NCI-H1930 (cell line): Measurements from ENCODE around the gene SHTN1.

Experiments
- DNase-seq, 2 experiments: peaks; one replicate each; lab custom pipeline; 2025; lab: John Stamatoyannopoulos, UW

Gene SHTN1

DNA sequence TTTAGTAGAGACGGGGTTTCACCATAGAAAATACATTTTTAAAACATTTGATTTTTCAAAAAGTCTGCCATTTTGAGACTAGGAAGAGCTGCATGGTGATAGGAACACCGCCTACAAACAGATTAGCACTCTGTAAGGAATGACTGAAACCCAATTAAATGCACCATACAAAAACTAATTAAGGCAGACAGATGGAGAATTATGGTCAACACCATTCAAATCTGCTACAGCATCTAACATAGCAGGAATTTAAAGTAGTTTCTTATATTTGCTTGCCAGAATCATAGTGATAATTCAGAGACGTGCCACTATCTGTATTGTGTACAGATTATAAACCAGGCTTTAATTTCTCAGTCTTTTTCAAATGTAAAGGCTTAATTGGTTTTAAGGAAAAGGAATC is 87.5 kb downstream of the SHTN1 start:
- DNase-seq, result no peak

DNA sequence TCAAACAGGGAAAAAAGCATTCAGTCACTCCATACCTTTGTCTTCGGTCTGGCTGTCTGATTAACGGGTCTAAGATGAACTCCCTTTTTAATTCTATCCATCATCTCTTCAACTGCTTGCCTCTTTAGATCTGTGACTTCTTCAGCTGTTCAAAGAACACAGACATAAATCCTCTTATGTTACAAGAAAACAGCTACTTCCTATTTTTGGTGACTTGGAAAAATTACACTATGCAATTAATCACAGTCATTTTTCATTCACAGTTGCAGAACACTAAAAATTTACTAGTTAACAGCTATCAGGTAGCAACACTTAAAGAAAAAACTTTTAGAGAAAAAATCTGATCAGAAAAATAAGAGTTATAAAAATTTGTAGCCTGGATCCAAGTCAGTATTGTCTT is 89.6 kb downstream of the SHTN1 start:
- DNase-seq, result no peak

DNA sequence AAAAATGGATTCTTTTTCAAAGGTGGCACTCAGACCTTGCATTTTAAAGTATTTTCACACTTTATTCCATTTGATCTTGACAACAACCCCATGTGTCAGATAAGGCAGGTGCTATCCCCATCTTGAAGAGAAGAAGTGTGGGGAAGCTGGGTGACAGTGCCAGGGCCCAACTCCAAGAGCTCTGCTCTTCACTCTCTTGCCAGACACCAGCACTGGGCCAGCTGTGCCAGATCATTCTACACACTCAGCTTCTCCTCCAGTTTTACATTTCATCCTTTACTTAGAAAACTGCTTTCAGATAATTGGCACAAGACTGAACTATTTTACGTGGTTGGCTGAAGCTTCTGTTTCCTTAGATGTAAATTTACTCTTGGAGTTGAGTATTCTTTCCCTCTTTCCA is 91.3 kb downstream of the SHTN1 start:
- no peak for DNase-seq

DNA sequence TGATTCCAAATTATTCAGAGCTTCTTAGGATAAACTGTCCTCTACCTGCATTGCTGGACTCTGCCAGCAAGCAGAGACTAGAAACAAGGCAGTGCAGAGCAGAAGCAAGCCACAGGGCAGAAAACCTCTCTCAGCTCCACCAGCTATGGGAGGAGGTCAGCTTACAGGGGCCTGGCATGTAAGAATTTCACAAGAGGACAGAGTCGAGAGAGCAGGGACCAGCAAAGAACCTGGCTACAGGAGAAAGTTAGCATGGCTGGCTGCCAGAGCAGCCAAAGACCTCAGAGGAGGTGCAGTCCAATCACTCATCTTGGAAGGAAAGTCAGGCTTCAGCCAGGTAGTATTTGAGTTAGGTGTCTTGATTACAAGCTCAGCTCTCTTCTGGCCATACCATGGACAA is 92.8 kb downstream of the SHTN1 start:
- DNase-seq, result no peak

DNA sequence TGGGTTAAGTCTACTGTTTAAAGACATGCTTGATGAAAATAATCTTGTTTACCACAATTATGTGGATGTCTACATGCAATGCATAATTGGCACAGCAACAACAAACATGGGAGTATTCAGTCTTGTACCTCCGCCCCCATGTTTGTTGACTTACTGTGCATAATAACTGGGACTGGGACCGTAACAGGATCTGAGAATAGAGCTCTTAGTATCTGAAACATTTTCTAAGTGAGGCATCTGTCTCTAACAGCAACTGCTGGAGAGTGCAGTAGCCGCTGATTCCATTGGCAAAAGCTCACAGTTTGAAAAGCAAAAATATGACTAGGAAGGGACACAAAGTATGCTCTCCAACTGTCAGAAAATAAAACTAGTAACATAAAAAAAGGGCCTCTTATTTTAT is 94.1 kb downstream of the SHTN1 start:
- DNase-seq, result peak; percentile 56 to 63

DNA sequence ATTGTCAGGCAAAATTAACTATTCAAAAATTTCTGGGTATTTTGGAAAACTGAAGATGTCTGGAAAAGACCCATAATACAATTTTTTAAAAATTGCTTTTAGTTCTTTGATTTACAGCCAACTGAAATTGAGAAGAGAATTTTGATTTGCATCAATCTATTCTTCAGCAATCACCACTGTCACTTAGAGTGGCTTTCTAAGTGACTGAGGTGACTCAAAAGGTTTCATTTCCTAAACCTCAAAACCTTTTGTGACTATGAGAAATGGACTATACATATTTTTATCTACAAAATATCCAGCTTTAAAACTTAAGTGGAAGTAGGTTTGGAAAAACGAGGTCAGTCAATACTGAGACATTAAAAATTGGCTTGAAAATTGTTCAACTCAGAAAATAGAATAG is 95.7 kb downstream of the SHTN1 start:
- no peak for DNase-seq

DNA sequence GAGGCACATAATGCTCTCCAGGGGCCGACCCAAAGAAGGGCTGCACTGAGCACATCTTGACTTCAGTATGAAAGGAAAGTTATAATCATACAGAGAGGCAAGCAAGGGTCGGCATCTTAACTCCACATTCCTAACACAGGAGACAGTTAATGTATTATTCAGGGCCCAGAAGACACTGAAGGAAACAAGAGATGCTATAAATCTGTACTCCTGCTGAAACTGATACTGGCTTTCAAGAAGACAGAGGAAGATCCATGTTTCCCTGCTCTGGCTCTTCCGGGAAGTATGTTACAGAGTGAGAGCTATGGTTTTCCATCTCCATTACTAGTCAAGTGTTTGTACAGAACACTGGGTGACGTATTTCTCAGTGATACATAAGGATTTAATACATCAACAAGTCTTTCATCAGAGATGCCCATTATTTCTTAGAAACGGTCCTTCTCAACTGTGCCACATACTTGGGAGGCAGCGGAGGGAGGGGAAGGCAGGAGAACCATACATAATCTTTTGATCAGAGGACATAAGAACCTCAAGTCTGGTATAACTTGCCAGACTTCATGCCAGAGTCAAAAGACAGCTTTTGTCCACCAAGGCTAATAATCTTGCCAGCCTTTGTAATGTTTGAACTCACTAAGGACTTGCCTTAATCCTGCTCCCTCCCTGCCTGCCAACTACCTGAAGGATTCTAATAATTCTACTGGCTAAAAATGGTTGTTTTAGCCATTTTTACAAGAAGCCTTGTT is 97.6 kb downstream of the SHTN1 start:
- DNase-seq, result no peak

DNA sequence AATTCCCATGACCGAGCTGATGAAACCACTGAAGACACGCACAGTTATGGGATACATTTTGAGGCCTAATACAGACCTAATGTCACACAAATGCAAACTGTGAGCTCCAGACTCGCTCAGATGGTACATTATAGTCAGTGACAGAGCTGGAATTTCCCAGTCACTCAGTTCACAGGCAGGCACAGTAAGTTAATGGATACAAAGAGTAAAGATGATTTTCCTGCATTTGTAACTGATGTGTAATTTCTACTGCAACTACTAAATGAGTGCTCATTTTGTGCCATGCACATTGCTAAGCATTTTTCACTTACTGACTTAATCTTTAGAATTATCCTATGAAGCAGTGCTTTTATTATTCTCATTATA is 99.2 kb downstream of the SHTN1 start:
- no peak for DNase-seq

DNA sequence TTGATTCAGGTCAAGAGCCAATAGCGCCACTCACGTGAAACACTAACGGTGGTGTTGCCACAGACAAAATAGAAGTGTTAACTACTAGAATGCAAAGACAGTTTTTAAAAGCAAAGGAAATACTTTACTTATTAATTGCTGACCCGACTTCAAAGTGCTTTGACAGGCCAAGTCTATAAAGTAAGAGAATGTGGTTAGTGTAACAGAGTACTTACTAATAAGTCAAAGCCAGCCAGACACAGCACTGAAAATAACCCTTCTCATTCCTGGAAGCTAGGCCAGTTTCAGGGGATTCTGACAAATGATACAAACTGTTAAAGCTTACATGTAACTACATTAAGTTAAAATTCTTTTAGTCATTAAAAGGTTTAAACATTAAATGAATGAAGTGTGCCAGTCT is 105.4 kb downstream of the SHTN1 start:
- no peak for DNase-seq

DNA sequence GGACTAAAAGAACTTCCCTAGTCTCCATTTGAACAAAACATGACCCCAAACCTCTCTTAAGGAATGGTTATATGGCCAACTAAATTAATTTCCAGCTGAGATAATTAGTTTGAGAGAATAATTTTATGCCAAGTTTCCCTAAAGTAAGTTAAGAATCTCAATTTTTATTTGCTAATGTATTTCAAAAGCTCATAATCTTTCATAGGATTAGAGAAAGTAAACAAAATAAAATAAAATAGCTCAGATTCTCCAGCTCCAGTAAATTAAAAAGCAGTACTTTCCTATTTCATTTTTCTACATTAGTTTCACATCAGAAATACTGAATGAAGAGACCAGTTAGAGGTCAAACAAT is 111.3 kb downstream of the SHTN1 start:
- DNase-seq, result no peak

DNA sequence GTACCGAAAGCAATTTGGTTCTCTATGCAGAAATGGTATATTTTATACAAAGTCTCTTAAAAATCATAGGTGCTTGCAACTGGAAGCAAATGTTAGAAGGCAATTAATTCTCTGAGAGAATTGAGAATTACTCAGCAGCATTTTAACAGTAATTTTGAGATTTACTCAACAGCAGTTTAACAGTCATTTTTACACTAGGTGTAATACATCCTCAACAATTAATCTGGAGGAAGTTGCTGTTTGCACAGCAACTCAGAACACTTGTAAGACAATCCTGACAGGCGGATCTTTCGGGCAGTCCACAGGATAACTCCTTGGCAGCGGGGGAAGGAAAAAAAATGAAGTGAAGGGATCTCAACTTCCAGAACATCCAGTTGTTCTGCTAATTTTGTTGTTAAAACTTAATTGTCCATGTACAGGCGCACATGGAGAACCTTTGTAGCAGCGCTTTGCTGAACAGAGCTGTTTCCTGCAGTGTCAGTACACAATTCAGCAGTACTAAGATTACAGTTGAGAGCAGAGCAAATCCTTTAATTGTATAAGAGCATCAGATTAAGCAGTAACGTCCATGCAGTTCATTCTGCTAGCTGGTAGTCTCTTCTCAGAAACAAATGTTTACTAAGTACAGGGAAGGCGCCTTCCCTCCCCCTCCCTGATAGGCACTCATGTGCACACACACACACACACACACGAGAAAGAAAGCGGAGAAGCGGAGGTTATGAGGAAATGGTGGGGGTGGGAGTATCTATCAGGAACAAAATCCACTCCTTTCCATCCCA is 111.9 kb downstream of the SHTN1 start:
- no peak for DNase-seq

DNA sequence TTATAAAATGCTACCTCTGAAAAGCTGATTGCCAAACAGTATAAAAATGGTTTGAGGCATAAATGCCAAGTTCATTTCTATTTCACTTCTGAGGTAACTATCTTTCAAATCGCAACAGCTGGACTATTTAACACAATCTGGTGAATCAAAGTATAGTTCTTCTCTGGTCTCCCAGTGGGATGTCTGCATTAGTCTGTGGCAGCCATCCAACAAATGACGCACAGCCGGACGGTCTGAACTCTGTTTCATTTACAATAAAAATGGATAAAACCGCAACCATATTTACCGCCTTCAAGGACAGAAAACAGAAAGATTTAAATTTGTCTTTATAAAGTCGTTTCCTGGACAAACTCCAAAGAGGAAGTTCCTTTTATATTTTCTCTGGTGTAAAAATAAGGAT is 113.8 kb downstream of the SHTN1 start:
- no peak for DNase-seq

DNA sequence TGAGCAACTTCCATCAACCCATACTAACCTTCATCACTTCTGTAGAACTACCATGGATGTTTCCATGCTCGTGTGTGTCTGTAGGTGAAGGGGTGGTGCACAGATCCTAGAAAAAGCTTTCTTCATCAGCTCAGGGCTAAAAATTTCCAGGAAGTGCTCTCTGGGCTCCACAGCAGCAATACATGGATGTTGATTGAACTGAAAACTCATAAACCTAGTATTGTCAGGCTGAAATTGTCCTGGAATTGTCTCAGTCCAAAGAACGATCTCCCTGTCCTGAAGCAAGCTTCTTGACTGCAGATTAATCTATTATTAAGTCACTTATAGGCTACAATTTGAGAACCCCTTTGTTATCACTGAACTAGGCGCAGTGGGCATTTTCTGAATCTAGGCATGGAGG is 115.9 kb downstream of the SHTN1 start:
- no peak for DNase-seq

DNA sequence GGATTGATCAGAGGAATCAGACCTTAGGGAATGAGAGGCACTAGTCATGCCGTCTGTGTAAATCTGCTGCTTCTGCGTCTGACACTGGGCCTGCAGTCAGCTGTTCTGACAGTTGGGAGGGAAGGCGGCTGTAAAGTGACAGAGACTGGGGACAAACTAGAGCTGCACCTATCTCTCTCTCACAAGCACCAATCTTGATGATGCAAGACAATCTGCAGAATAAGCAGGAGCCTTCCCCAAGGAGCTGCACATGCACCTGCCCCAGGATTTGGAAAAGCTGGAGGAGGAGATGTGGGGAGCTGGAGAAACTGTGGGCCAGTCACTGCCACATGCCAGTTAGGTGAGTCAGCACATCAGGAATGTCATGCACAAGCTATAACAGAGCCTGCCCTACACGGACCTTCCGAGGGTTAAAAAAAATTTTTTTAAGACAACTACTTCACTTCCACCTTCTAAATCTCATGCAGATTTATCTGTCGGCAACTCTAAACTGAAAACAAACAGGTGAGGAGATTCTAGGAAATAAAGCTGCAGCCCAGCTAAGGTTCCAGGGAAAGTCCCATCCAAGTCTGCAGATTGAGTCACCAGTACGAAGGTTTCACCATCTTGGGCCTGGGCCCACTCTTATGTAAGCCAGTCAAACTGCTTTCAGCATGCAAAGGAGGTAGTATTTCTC is 116.5 kb downstream of the SHTN1 start:
- DNase-seq, result no peak

DNA sequence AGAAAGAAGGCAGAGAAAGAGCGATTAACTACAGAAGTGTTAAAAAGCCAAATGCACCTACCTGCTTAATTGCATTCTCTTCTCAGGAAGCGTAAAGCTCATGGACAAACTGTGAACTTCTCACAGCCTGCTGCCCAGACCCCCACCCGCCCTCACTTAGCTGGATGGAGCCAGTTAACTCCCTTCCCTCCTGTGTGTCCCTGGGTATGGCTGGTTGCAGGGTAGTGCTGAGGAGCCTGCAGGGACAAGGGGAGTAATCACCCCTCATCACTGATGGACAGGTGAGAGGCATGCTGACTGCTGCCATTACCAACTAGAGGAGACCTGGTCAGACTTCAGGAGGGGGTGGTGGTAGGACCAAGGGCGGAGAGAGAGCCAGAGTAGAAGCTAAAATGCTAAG is 118.2 kb downstream of the SHTN1 start:
- DNase-seq, result no peak

DNA sequence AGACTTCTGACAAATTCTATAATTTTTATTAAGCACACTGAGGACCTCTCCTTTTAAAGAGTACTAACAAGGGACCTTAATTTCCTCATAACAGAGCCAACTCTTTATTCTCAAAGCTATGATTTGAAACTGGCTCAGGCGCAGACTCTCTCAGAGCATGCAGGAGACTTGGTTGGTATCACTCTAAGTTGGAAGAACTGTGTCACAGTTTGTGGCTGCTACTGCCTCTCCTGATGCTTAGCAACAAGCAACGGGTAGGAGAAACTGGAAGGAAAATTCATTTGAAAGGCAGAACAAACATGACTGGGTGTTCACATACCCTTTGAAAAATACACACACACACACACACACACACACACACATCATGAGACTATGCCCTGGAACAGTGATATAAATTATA is 122.3 kb downstream of the SHTN1 start:
- no peak for DNase-seq

DNA sequence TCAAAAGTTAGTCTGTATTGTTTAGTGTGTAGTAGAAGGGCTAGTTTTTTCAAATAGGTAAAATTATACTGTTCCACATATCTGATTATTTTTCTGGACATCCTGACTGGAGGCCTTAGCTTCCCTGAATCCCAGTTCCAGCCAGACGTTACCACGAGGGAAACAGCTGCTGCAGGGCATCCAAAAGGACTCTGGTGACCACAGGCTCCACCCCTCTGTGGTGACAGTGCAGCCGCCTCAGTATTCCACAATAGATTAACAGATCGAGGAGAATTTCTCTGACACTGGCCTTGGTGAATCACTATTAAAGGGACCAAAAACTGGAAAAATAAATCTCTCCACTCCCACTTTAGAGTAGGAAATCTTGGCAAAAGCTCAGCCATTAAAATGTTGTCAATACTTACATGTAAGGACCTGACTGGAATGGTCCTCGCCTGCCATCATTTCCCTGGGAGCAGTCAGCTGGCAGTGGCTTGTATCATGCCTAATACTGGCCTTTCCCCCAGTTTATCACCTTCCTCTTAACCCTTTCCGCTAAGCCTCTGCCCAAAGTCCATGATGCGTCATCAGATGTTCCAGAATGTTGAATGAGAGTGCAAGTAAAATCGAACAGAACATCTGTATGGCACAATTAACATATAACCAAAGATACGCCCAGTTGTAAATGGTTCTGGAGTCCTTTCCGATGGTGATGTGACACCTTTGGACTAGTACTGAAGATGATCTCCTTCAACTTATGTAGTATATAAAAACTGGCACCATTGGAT is 124.1 kb downstream of the SHTN1 start:
- no peak for DNase-seq

DNA sequence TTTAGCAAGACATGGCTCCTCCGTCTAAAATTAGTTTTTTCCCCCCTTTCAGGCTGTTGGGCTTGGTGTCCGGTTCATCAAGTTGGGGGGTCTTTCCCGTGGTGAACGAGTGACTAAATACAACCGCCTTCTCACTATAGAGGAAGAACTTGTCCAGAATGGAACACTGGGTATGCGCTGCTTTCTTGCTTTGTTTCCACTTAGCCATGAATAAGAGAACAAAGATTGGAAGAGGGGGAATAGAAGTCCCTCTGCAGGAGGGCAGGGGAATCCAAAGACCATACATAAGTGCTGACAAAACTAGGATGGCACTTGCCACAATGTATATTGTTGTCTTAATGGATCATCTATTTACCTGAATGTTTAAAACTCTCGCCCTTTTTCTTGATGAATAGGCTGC is 125.2 kb downstream of the SHTN1 start:
- no peak for DNase-seq

DNA sequence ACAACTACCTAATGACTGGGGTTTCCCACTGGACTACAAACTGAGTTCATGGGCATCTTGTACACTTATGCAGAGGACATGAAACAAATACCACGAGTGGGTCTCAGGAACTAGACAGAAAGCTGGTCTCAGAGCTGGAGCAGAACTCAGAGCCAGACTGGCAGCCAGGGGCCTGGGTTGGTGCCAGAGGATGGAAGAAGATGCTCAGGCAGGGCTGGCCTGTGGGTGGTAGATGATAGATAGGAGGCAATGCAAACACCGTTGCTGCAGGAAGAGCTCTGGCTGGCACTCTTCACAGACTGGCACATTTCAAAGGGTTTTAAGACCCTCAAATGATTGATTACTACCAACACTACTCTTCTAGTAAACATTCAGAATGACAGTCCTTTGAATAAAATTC is 126.9 kb downstream of the SHTN1 start:
- no peak for DNase-seq

DNA sequence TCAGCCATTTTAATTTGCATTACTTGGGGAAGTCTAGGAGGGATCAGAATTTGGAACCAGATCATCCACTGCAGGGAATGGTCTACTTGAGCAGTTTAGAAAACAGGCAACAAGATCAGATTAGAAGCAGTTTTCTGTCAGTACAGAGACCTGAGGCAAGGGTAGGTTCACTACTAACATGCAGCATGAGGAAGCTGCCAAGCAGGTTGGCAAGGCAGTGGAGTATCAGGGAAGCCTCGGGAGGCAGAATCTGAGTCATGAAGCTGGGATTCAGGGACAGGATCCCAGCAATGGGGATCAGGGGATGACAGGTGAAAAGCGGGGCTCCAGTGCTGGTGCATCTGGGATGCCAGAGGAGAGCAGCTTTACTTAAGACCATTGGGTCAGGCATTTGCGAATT is 127.6 kb downstream of the SHTN1 start:
- DNase-seq, result no peak

DNA sequence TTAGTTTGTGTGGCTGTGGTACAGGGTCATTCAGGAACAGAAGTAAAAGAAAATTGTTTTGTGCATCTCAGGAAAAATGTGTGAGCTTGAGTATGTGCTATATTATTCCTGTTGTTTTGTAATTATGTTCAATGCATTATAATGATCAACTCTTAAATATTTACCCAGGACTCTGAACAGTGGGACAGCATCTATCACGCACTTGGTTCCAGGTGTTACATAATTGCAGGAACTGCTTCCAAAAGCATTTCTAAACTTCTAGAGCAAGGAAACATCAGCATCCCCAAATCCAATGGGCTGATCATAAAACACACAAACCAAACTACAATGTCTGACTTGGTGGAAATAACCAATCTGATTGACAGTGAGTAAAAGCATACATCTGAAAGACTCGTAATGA is 129.1 kb downstream of the SHTN1 start:
- no peak for DNase-seq

DNA sequence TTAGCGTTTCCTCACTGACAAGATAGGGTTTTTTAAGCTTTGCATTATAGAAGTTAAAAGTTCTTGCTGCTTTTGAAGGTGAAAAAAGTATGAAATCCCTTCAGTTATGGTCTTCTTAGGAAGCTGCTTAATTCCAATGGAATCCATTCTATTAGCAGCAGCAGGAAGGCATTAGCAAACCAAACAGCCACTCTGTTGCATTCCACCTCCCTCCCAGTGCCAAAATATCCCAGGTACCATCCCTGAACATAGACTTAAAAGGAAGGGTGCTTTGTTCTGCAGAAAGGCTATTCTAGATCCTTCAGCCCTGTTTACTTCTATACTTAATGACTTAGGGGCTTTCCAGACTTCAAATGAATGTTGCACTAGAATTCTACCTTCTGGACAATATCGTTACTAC is 131.9 kb downstream of the SHTN1 start:
- DNase-seq, result no peak

DNA sequence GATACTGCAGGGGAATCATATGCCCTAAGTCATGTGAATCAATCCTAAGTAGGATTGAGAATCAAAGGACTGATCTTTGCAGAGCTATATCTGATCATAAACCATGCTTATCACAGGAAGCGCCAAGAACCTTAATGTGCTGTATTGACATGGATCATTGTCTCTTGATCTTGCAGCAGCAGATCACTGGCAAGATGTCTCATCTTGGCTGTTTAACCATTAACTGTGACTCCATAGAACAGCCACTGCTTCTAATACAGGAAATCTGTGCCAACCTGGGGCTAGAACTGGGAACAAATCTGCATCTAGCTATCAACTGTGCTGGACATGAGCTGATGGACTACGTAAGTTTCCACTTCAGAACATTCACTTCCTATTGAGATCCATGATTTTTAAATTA is 134.0 kb downstream of the SHTN1 start:
- DNase-seq, result no peak
